ENCODE data around the gene PLOD3.
"Not testable (repeated sequence)": the region's sequence is repeated elsewhere in the genome, so short reads cannot be mapped to it uniquely, and the experiment has no call there.

PLOD3 gene

GRCh38 chr7:101208794-101209193 is 8.6 kb downstream of the PLOD3 start:
- no peak for DNase-seq

GRCh38 chr7:101207459-101207858 is 9.9 kb downstream of the PLOD3 start:
- DNase-seq, result no peak

- no peak for DNase-seq
Observed at GRCh38 chr7:101206665-101207042, 10.7 kb downstream of the PLOD3 start.

GRCh38 chr7:101205901-101206664 is 11.3 kb downstream of the PLOD3 start:
- DNase-seq, result no peak

GRCh38 chr7:101203740-101204738 is 13.3 kb downstream of the PLOD3 start:
- DNase-seq, result not testable (repeated sequence)

- DNase-seq, result no peak
Observed at GRCh38 chr7:101202603-101202918, 14.8 kb downstream of the PLOD3 start.

GRCh38 chr7:101201695-101202602 is 15.4 kb downstream of the PLOD3 start:
- no peak for DNase-seq

- DNase-seq, result no peak
Observed at GRCh38 chr7:101200862-101201599, 16.4 kb downstream of the PLOD3 start, which contains the start of gene MOGAT3. MOGAT3 (minus strand) TSS chr7:101201036; CDS start chr7:101200854, 182 bp downstream.

- DNase-seq, result no peak
Observed at GRCh38 chr7:101200504-101200861, 16.9 kb downstream of the PLOD3 start.

GRCh38 chr7:101199522-101199921 is 17.9 kb downstream of the PLOD3 start:
- not testable (repeated sequence) for DNase-seq

- DNase-seq, result no peak
Observed at GRCh38 chr7:101198476-101198875, 18.9 kb downstream of the PLOD3 start.

- no peak for DNase-seq
Observed at GRCh38 chr7:101197991-101198390, 19.4 kb downstream of the PLOD3 start.

- no peak for DNase-seq
Observed at GRCh38 chr7:101195884-101196283, 21.5 kb downstream of the PLOD3 start.

GRCh38 chr7:101189109-101189508 is 28.3 kb downstream of the PLOD3 start:
- no peak for DNase-seq

GRCh38 chr7:101186844-101187428 is 30.4 kb downstream of the PLOD3 start:
- DNase-seq, result no peak

- DNase-seq, result no peak
Observed at GRCh38 chr7:101186194-101186593, 31.2 kb downstream of the PLOD3 start.

- no peak for DNase-seq
Observed at GRCh38 chr7:101185258-101185839, 32.0 kb downstream of the PLOD3 start.

- DNase-seq, result no peak
Observed at GRCh38 chr7:101180130-101180755, 37.1 kb downstream of the PLOD3 start, which contains the start of gene NAT16. NAT16 (minus strand) TSS chr7:101180293; CDS start chr7:101174807, 5,486 bp downstream.

GRCh38 chr7:101179713-101180112 is 37.7 kb downstream of the PLOD3 start:
- no peak for DNase-seq

- DNase-seq, result no peak
Observed at GRCh38 chr7:101179117-101179516, 38.3 kb downstream of the PLOD3 start.

- DNase-seq, result no peak
Observed at GRCh38 chr7:101177644-101178043, 39.7 kb downstream of the PLOD3 start.

Data from NCI-H446 treated with DMSO at 0.1 percent for 48 hours (cell line).